Measurements from ENCODE around the gene MSI2. TPM values are rescaled to one million over a fixed set of nuclear protein-coding genes. Genes with fewer than 3 reads are reported as not detected.

The MSI2 gene
- total and polyA plus RNA-seq, 9 of the 15 experiments (the other 6 are each of a cell fraction or from before 2014, with no cell fraction given) = 4.6 to 61.8 (median 42.4) TPM

- DNase-seq (ENCODE audit: extremely low read depth in 1 of 4, low spot score in 3 of 4) (no peak), FAIRE-seq (no peak), ATAC-seq (no peak)
- H3K9ac ChIP-seq (ENCODE audit: insufficient read depth in 1 of 2, low read depth in 2 of 2, low read length in 2 of 2) = no peak overlapping the region
- no peak overlapping the region for H3K4me3 ChIP-seq
- intact Hi-C loops (cut with micrococcal nuclease) = no loop called here
- CTCF ChIA-PET (ENCODE audit: low intra/inter-chr PET ratio) = no interaction called here
- H4K20me1 ChIP-seq (replicated peaks; ENCODE audit: control insufficient read depth, insufficient read depth, low read length) = peaks cover 10% of the 10 kb centered on the region
- peaks cover 3% of the 10 kb centered on the region for H3K9me1 ChIP-seq (ENCODE audit: control insufficient read depth, insufficient read depth, low read length)
- no peak overlapping the region for H3K4me2 ChIP-seq (ENCODE audit: insufficient read depth, low read length)
- peaks cover 3% of the 10 kb centered on the region; the same call in 1 of the 3 replicates for H3K36me3 ChIP-seq (ENCODE audit: control insufficient read depth, insufficient read depth, low read length)
- POLR2A ChIA-PET = interaction anchor here (0.7 to 0.9 kb wide), 2 partner anchors 13 to 243 kb away, joined by 3 read pairs; no protein-coding TSS in a partner anchor
- H3K27ac ChIP-seq (ENCODE audit: extremely low read depth, low read depth, low read length) = no peak overlapping the region
- H3K79me2 ChIP-seq (ENCODE audit: control insufficient read depth, insufficient read depth, low read length) = peaks cover 10% of the 10 kb centered on the region; the same call in 2 of the 3 replicates
- in situ Hi-C loops (cut with MboI) = no loop called here
- TF ChIP-seq TFAM (CRISPR knock-in tag; conservative IDR thresholded peaks at IDR 0.05) (no peak), ZNF165 (CRISPR knock-in tag; IDR thresholded peaks at IDR 0.05; ENCODE audit: borderline replicate concordance) (no peak), LARP7 (IDR thresholded peaks at IDR 0.05) (no peak), MXI1 (IDR thresholded peaks at IDR 0.05; ENCODE audit: low read depth, low read length) (no peak), MED1 (CRISPR knock-in tag; IDR thresholded peaks at IDR 0.05; ENCODE audit: borderline replicate concordance) (no peak), CSDE1 (IDR thresholded peaks at IDR 0.05) (no peak), RBM39 (optimal IDR thresholded peaks at IDR 0.05; ENCODE audit: low read depth, low read length) (no peak), MAFF (IDR thresholded peaks at IDR 0.05; ENCODE audit: low read length) (no peak)
- TF ChIP-seq, protein P1, sequence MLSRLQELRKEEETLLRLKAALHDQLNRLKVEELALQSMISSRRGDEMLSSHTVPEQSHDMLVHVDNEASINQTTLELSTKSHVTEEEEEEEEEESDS (CRISPR knock-in tag; IDR thresholded peaks at IDR 0.05) = no peak
- TF ChIP-seq, protein P2, sequence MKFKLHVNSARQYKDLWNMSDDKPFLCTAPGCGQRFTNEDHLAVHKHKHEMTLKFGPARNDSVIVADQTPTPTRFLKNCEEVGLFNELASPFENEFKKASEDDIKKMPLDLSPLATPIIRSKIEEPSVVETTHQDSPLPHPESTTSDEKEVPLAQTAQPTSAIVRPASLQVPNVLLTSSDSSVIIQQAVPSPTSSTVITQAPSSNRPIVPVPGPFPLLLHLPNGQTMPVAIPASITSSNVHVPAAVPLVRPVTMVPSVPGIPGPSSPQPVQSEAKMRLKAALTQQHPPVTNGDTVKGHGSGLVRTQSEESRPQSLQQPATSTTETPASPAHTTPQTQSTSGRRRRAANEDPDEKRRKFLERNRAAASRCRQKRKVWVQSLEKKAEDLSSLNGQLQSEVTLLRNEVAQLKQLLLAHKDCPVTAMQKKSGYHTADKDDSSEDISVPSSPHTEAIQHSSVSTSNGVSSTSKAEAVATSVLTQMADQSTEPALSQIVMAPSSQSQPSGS (CRISPR knock-in tag; IDR thresholded peaks at IDR 0.05) = no peak
- TF ChIP-seq, protein P3, sequence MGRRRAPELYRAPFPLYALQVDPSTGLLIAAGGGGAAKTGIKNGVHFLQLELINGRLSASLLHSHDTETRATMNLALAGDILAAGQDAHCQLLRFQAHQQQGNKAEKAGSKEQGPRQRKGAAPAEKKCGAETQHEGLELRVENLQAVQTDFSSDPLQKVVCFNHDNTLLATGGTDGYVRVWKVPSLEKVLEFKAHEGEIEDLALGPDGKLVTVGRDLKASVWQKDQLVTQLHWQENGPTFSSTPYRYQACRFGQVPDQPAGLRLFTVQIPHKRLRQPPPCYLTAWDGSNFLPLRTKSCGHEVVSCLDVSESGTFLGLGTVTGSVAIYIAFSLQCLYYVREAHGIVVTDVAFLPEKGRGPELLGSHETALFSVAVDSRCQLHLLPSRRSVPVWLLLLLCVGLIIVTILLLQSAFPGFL (CRISPR knock-in tag; IDR thresholded peaks at IDR 0.05) = no peak
- peaks cover 12 to 16% of the 10 kb centered on the region in 2 experiments; a peak in 3 of 5 replicates for H3K4me1 ChIP-seq (replicated peaks in 1 of 2; ENCODE audit: control insufficient read depth in 2 of 2, insufficient read depth in 2 of 2, low read length in 2 of 2)
- 70% methylated on average over 7 of the region's 7 CpGs for WGBS (ENCODE audit: insufficient coverage, low coverage, missing lambda C conversion rate)
- no peaks in the 10 kb centered on the region for H3K9me3 ChIP-seq (replicated peaks; ENCODE audit: control insufficient read depth, insufficient read depth, low read depth, low read length)
- no TSS peak for BruUV-seq (replicated peaks)
- no peak overlapping the region for H2AFZ ChIP-seq (ENCODE audit: low read depth, low read length)
- no peaks in the 10 kb centered on the region for H3K27me3 ChIP-seq (ENCODE audit: control insufficient read depth in 2 of 2, insufficient read depth in 2 of 2, low read length in 2 of 2)
Measured at GRCh38 chr17:57451643-57452042, 195.3 kb downstream of the MSI2 start.

Measured in K562 (cell line).